Measurements from ENCODE around the gene PDE1C.

PDE1C gene

GRCh38 chr7:31720366-31720765 is 349.8 kb downstream of the PDE1C start:
- DNase-seq (ENCODE audit: low read depth in 2 of 2, low spot score in 1 of 2), result no peak

GRCh38 chr7:31716355-31716754 is 353.9 kb downstream of the PDE1C start:
- no peak for DNase-seq (ENCODE audit: low read depth in 2 of 2, low spot score in 1 of 2)

GRCh38 chr7:31710171-31710570 is 360.0 kb downstream of the PDE1C start:
- no peak for DNase-seq (ENCODE audit: low read depth in 2 of 2, low spot score in 1 of 2)

- no peak for DNase-seq (ENCODE audit: low read depth in 2 of 2, low spot score in 1 of 2)
Measured at GRCh38 chr7:31707089-31707488, 363.1 kb downstream of the PDE1C start.

GRCh38 chr7:31705377-31705776 is 364.8 kb downstream of the PDE1C start:
- no peak for DNase-seq (ENCODE audit: low read depth in 2 of 2, low spot score in 1 of 2)

- no peak for DNase-seq (ENCODE audit: low read depth in 2 of 2, low spot score in 1 of 2)
Measured at GRCh38 chr7:31702354-31702753, 367.9 kb downstream of the PDE1C start.
